Stimulated activated CD4-positive, alpha-beta T cell treated with anti-CD3 and anti-CD28 coated beads, Interleukin-4, amount 100 ng/mL, for 24 hours (primary cell): Measurements from ENCODE around the gene SULT1A1.
"Not testable (repeated sequence)": the region's sequence is repeated elsewhere in the genome, so short reads cannot be mapped to it uniquely, and the experiment has no call there.

Experiments used
- DNase-seq: peaks from one replicate; pipeline ENCODE4 v3.0.0-alpha.2; 2020

SULT1A1 gene

GRCh38 chr16:28608496-28608808 is 1.4 kb downstream of the SULT1A1 start:
- not testable (repeated sequence) for DNase-seq

DNA sequence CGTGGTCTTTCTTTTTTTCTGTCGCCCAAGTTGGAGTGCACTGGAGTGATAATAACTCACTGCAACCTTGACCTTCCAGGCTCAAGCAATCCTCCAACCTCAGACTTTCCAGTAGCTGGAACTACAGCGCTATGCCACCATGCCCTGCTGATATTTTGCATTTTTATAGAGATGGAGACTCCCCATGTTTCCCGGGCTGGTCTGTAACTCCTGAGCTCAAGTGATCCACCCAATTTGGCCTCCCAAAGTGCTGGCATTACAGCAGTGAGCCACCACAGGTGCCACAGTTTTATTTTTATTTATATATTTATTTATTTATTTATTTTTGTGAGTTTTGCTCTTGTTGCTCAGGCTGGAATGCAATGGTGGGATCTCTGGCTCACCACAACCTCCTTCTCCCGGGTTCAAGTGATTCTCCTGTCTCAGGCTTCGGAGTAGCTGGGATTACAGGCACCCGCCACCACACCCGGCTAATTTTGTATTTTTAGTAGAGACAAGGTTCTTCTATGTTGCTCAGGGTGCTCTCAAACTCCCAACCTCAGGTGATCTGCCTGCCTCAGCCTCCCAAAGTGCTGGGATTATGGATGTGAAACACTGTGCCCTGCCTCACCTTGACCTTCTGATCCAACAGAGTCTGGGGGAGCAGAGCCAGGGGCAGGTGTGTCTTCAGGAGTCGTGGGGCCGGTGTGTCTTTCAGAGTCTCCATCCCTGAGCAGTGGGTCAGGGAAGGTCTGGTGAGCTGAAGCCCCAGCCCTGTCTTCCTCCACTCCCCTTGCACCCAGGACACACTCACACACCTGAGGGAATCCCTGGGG is 2.0 kb downstream of the SULT1A1 start:
- DNase-seq, result not testable (repeated sequence)

GRCh38 chr16:28607116-28607623 is 2.7 kb downstream of the SULT1A1 start:
- no peak for DNase-seq

GRCh38 chr16:28606291-28607115 is 3.3 kb downstream of the SULT1A1 start:
- no peak for DNase-seq

DNA sequence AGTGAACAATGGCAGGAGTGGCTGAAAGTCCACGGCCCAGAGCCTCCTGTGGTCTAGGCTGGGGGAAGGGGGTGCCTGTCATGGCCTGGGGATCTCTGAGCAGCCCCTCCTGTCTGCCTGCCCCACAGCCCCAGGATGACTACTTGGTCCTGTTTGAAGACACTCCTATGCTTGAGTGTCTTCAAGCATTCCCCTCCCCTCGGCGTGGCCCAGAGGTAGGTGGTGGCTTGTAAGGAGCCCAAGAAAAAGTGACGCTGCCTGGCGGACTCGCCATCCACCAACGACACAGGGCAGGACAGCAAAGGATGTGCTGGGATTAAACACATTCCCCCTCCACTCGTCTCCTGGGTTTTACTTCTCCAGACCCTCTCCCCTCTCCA is 5.7 kb downstream of the SULT1A1 start:
- DNase-seq, result no peak

GRCh38 chr16:28603381-28604185 is 6.3 kb downstream of the SULT1A1 start:
- DNase-seq, result no peak

- DNase-seq, result no peak
Observed at GRCh38 chr16:28602529-28602928, 7.3 kb downstream of the SULT1A1 start.

DNA sequence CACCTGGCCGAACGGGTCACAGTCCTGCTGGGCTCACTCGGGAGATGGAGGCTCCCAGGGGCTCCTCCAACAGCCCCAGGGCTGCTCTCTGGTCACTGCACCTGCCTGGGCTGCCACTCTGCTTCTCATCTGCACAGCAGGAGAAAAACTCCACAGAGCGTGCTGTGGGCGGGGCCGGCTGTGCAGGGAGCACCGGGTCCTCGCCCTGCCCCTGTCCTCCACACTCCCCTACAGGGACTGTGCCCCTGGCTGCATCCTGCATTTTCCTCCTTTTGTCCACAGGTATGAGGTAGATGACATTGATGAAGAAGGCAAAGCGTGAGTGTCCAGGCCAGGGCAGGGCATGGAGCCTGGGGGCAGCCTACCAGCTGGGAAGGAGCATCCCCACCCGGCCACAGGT is 7.8 kb downstream of the SULT1A1 start:
- not testable (repeated sequence) for DNase-seq

DNA sequence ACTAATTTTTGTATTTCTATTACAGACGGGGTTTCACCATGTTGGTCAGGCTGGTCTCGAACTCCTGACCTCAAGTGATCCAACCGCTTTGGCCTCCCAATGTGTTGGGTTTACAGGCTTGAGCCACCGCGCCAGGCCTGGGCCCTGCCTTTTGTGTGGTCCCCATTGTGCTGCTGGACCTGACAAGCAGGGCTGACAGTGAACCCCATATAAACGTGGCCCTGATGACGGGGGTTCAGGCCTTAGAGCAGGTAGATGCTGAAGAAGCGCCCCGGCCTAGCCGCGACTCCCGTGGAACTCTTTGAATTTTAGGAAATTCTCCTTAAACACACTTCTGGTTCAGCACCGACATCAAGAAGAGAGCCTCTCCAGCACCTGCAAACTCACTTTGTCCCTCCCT is 8.3 kb downstream of the SULT1A1 start:
- DNase-seq, result not testable (repeated sequence)

GRCh38 chr16:28600965-28601364 is 8.9 kb downstream of the SULT1A1 start:
- not testable (repeated sequence) for DNase-seq

- not testable (repeated sequence) for DNase-seq
Observed at GRCh38 chr16:28599377-28600285, 10.2 kb downstream of the SULT1A1 start.

DNA sequence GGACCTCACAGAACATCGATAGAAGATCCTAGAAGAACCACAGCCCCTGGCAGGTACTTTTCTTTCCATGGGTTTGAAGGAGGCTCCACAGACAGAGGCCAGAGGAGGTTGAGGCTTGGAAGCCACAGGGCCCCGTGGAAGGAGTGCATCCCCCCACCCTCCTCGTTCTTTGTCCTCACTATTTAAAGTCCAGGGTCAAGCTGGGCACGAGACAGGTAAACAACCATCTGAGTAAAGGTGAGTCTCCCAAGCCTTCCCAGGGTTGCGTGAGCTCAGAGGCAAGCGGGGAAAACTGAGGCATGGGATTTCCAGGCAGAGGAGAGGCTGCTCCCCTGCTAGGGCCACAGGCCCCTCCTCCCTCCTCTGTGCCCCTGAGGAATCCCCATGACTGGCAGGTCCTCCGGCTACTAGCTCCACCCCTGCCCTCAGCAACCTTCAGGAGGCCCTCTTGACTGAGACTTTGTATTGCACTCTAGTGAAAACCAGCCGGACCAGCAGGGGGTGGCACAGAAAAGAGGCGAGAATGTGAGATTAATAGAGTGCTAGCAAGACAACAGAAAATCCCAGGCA is 12.1 kb downstream of the SULT1A1 start:
- DNase-seq, result no peak

GRCh38 chr16:28596840-28597691 is 12.8 kb downstream of the SULT1A1 start, which contains the start of gene SULT1A2:
Gene SULT1A2, minus strand, starts transcription at chr16:28597050. Its CDS starts 1,120 bp downstream, at chr16:28595930.
- no peak for DNase-seq

GRCh38 chr16:28596115-28596630 is 13.7 kb downstream of the SULT1A1 start:
- no peak for DNase-seq

GRCh38 chr16:28595451-28595850 is 14.4 kb downstream of the SULT1A1 start:
- DNase-seq, result not testable (repeated sequence)

DNA sequence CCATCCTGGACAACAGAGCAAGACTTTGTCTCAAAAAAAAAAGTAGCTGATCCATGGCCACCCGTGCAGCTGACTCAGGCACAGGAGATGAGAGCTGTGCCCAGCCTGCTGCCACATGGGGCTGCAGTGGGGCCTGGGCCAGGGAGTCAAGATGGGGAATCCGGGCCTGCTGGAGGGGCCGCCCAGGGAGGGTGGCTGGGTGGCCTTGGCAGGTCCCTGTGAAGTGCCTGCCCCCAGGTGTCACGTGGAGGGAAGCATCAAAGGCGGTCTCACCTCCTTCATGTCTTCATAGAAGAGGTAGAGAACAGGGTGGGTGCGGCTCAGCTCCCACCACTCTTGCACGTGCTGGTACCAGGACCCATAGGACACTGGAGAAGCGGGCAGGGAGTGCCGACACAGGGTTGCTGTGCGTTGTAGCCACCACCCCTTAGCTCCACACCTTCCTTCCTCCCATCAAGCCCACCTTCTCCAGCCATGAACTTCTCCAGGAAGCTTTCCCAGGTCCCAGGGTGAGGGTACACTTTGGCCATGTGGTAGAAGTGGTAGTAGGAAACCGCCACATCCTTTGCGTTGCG is 16.8 kb downstream of the SULT1A1 start:
- no peak for DNase-seq

- no peak for DNase-seq
Observed at GRCh38 chr16:28592511-28592910, 17.3 kb downstream of the SULT1A1 start.

GRCh38 chr16:28591355-28591754 is 18.5 kb downstream of the SULT1A1 start:
- no peak for DNase-seq

DNA sequence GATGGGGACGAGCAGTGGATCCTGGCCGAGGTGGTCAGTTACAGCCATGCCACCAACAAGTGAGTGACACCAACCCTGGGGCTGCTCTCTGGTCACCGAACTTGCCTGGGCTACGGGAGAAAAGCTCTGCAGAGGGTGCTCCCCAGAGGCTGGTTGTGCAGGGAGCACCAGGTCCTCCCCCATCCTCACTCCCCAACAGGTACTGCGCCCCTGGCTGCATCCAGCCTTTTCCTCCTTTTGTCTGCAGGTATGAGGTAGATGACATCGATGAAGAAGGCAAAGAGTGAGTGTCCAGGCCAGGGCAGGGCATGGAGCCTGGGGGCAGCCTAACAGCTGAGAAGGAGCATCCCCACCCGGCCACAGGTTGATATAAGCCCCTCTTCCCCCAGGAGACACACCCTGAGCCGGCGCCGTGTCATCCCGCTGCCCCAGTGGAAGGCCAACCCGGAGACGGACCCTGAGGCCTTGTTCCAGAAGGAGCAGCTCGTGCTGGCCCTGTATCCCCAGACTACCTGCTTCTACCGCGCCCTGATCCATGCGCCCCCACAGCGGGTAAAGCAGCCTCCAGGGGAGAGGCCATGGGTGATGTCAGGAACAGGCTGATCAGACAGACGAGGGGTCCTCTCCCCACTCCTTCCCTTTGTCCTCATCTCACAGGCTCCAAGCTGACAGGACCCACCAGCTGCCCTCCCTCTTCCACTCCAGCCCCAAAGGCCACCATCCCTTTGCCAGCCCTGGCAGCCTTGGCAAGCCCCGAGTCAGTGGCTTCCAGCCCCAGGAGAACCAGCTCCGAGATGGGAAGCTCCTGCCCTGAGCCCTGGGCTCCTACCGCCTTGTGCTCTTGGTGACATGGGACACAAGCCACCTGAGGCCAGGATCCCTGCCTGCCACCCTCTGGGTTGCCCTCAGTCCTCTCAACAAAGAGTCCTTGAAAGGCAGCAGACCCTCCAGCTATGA is 19.2 kb downstream of the SULT1A1 start:
- DNase-seq, result no peak
